HEK293T (cell line): ENCODE measurements around the gene KRT13.
A peak's percentile ranks its signal among the peaks of the same experiment; 100 is the strongest.
"Not testable (repeated sequence)": the region's sequence is repeated elsewhere in the genome, so short reads cannot be mapped to it uniquely, and the experiment has no call there.

Experiments
- CTCF ChIA-PET: fragments of 350-600 bp; formaldehyde crosslinking; extraction: SDS; loops from one replicate; lab custom pipeline; 2021; ENCODE audit warnings: antibody characterized with exemption, inconsistent platforms; lab: Yijun Ruan, JAX
- POLR2A ChIA-PET: fragments of 350-600 bp; formaldehyde crosslinking; extraction: SDS; loops from one replicate; lab custom pipeline; 2020; ENCODE audit warnings: antibody characterized with exemption, inconsistent platforms; lab: Yijun Ruan, JAX
- DNase-seq: peaks from one replicate; pipeline ENCODE4 v3.0.0; 2012; ENCODE audit warnings: mixed read lengths; ENCODE audit errors: extremely low spot score
- ARNT ChIP-seq: fragments of 450-650 bp; IDR thresholded peaks from 2 replicates; pipeline ENCODE4 v1.6.1; 2017; ENCODE audit warnings: mild to moderate bottlenecking
- BHLHE40 ChIP-seq: fragments of 450-650 bp; IDR thresholded peaks from 2 replicates; pipeline ENCODE4 v1.6.1; 2016; ENCODE audit warnings: mild to moderate bottlenecking, moderate library complexity, borderline replicate concordance
- ELF4 ChIP-seq: fragments of 450-650 bp; IDR thresholded peaks from 2 replicates; pipeline ENCODE4 v1.6.1; 2017; ENCODE audit warnings: antibody characterized with exemption
- FOXK2 ChIP-seq: fragments of 450-650 bp; IDR thresholded peaks from 2 replicates; pipeline ENCODE4 v1.6.1; 2016; ENCODE audit warnings: mild to moderate bottlenecking
- FOXM1 ChIP-seq: fragments of 450-650 bp; IDR thresholded peaks from 2 replicates; pipeline ENCODE4 v1.6.1; 2017; ENCODE audit warnings: mild to moderate bottlenecking, borderline replicate concordance
- HDGF ChIP-seq: fragments of 450-650 bp; IDR thresholded peaks from 2 replicates; pipeline ENCODE4 v1.6.1; 2017; ENCODE audit warnings: antibody characterized with exemption, borderline replicate concordance
- L3MBTL2 ChIP-seq: fragments of 450-650 bp; conservative IDR thresholded peaks from 2 replicates; pipeline ENCODE4 v1.6.1; 2016; ENCODE audit warnings: mild to moderate bottlenecking
- LEF1 ChIP-seq: fragments of 450-650 bp; IDR thresholded peaks from 2 replicates; pipeline ENCODE4 v1.6.1; 2017; ENCODE audit warnings: mild to moderate bottlenecking, borderline replicate concordance
- NFRKB ChIP-seq: fragments of 450-650 bp; IDR thresholded peaks from 2 replicates; pipeline ENCODE4 v1.6.1; 2016; ENCODE audit warnings: mild to moderate bottlenecking, moderate library complexity
- PKNOX1 ChIP-seq: fragments of 450-650 bp; IDR thresholded peaks from 2 replicates; pipeline ENCODE4 v1.6.1; 2016
- SP1 ChIP-seq: fragments of 450-650 bp; IDR thresholded peaks from 2 replicates; pipeline ENCODE4 v1.6.1; 2017
- SUZ12 ChIP-seq: fragments of 450-650 bp; IDR thresholded peaks from 2 replicates; pipeline ENCODE4 v1.6.1; 2016; ENCODE audit warnings: mild to moderate bottlenecking
- TARDBP ChIP-seq: fragments of 450-650 bp; IDR thresholded peaks from 2 replicates; pipeline ENCODE4 v1.6.1; 2016
- ZNF384 ChIP-seq: fragments of 450-650 bp; IDR thresholded peaks from 2 replicates; pipeline ENCODE4 v1.6.1; 2016

The KRT13 gene

GRCh38 chr17:41544935-41545334 is 39.5 kb upstream of the KRT13 start:
- no peak for DNase-seq
- CTCF ChIA-PET: interaction anchor here (0.6 to 1.4 kb wide), 4 partner anchors 13 to 118 kb away, joined by 3 to 13 read pairs (median 4); no protein-coding TSS in a partner anchor
- POLR2A ChIA-PET: interaction anchor here (0.8 to 1.3 kb wide), 3 partner anchors 12 to 726 kb away, joined by 3 to 4 read pairs (median 3); no protein-coding TSS in a partner anchor
- TF ChIP-seq PKNOX1 (peak; percentile 62; the same call in 1 of the 2 replicates), BHLHE40 (no peak)

GRCh38 chr17:41544491-41544892 is 39.1 kb upstream of the KRT13 start:
- TF ChIP-seq TARDBP (no peak), HDGF (no peak), LEF1 (no peak), ARNT (no peak), L3MBTL2 (no peak), BHLHE40 (no peak), PKNOX1 (no peak)
- POLR2A ChIA-PET: interaction anchor here (0.8 to 1.3 kb wide), 2 partner anchors 12 to 726 kb away, joined by 3 to 4 read pairs; no protein-coding TSS in a partner anchor
- DNase-seq: no peak
- CTCF ChIA-PET: interaction anchor here (0.6 to 1.4 kb wide), 4 partner anchors 13 to 118 kb away, joined by 3 to 13 read pairs (median 4); no protein-coding TSS in a partner anchor

GRCh38 chr17:41542786-41543185 is 37.4 kb upstream of the KRT13 start:
- not testable (repeated sequence) for DNase-seq
- ChIA-PET CTCF (interaction anchor here (1.5 kb wide), 1 partner anchor 106 kb away, joined by 4 read pairs; no protein-coding TSS in a partner anchor), POLR2A (interaction anchor here (1.1 kb wide), 1 partner anchor 8 kb away, joined by 3 read pairs; no protein-coding TSS in a partner anchor)

- TF ChIP-seq L3MBTL2 (no peak), ELF4 (no peak), SUZ12 (no peak), BHLHE40 (no peak), PKNOX1 (no peak), LEF1 (no peak), SP1 (no peak), FOXK2 (no peak), NFRKB (no peak)
- ChIA-PET CTCF (interaction anchor here (0.6 to 1.5 kb wide), 3 partner anchors 81 to 128 kb away, joined by 4 to 5 read pairs (median 5); no protein-coding TSS in a partner anchor), POLR2A (interaction anchor here (0.9 to 1.0 kb wide), 2 partner anchors 123 to 146 kb away, joined by 3 to 4 read pairs; partner anchors contain the start of gene EIF1)
- DNase-seq: no peak
Observed at GRCh38 chr17:41542357-41542756, 36.9 kb upstream of the KRT13 start.

GRCh38 chr17:41540921-41541625 is 35.7 kb upstream of the KRT13 start:
- POLR2A ChIA-PET: interaction anchor here (1.3 kb wide), 1 partner anchor 894 kb away, joined by 3 read pairs; the partner anchor contains the start of gene SMARCE1
- no peak for DNase-seq

More at GRCh38 chr17:41540921-41541625, 35.7 kb upstream of the KRT13 start:
- no peak for TF ChIP-seq ZNF384
- TF ChIP-seq FOXM1: no peak
- no peak for TF ChIP-seq SUZ12
- TF ChIP-seq HDGF: no peak
- TF ChIP-seq PKNOX1: no peak
- no peak for TF ChIP-seq L3MBTL2
- TF ChIP-seq ELF4: no peak
- TF ChIP-seq BHLHE40: no peak
- CTCF ChIA-PET: interaction anchor here (1.1 to 2.8 kb wide), 2 partner anchors 8 to 108 kb away, joined by 5 to 36 read pairs; no protein-coding TSS in a partner anchor
